ENCODE measurements around the gene INPP4A. TPM values are rescaled to one million over a fixed set of nuclear protein-coding genes. Genes with fewer than 3 reads are reported as not detected.
"Not testable (repeated sequence)": the region's sequence is repeated elsewhere in the genome, so short reads cannot be mapped to it uniquely, and the experiment has no call there.

The INPP4A gene
- total RNA-seq, 2 donors from 2014 or later = 12.7 to 18.2 TPM

DNA sequence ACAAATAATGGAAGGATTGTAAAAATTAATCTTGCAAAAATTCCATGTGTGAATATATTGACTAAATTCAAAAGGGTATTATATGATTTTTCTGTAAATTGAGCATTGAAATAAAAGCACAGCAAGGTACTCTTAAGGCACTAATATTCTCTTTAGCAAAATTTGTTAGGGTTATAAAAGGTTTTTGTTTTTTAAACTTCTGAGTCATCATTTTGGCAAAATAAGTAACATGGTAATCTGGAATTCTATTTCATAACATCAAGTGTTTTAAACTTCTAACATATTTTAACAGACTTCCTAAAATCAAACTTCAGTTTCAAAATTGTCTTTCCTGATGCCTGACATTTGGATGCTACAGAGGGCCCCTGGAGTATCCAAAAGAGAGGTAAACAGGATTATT lies 12.5 kb upstream of the INPP4A start:
- Histone ChIP-seq H3K4me3 (no peak overlapping the region), H3K27ac (no peak overlapping the region), H3K27me3 (no peaks in the 10 kb centered on the region), H3K9me3 (peaks cover 0 to 9% of the 10 kb centered on the region in 2 donors), H3K36me3 (no peaks in the 10 kb centered on the region), H3K4me1 (no peaks in the 10 kb centered on the region)
- no peak for DNase-seq (ENCODE audit: low spot score)
- TF ChIP-seq, protein P1, sequence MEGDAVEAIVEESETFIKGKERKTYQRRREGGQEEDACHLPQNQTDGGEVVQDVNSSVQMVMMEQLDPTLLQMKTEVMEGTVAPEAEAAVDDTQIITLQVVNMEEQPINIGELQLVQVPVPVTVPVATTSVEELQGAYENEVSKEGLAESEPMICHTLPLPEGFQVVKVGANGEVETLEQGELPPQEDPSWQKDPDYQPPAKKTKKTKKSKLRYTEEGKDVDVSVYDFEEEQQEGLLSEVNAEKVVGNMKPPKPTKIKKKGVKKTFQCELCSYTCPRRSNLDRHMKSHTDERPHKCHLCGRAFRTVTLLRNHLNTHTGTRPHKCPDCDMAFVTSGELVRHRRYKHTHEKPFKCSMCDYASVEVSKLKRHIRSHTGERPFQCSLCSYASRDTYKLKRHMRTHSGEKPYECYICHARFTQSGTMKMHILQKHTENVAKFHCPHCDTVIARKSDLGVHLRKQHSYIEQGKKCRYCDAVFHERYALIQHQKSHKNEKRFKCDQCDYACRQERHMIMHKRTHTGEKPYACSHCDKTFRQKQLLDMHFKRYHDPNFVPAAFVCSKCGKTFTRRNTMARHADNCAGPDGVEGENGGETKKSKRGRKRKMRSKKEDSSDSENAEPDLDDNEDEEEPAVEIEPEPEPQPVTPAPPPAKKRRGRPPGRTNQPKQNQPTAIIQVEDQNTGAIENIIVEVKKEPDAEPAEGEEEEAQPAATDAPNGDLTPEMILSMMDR (IDR thresholded peaks at IDR 0.05) = no peak

GRCh38 chr2:98433363-98433964 lies 11.2 kb upstream of the INPP4A start:
- no peaks in the 10 kb centered on the region for H3K27me3 ChIP-seq
- no peaks in the 10 kb centered on the region for H3K4me1 ChIP-seq
- TF ChIP-seq, protein P1 (IDR thresholded peaks at IDR 0.05) = no peak
- DNase-seq (ENCODE audit: low spot score) = no peak
- peaks cover 0 to 9% of the 10 kb centered on the region in 2 donors for H3K9me3 ChIP-seq
- H3K27ac ChIP-seq = no peak overlapping the region
- no peaks in the 10 kb centered on the region for H3K36me3 ChIP-seq
- H3K4me3 ChIP-seq = no peak overlapping the region

- TF ChIP-seq, protein P1 (IDR thresholded peaks at IDR 0.05) = no peak
- no peaks in the 10 kb centered on the region for H3K27me3 ChIP-seq
- H3K4me1 ChIP-seq = no peaks in the 10 kb centered on the region
- H3K27ac ChIP-seq = no peak overlapping the region
- H3K36me3 ChIP-seq = no peaks in the 10 kb centered on the region
- no peak overlapping the region for H3K4me3 ChIP-seq
- DNase-seq (ENCODE audit: low spot score) = no peak
- H3K9me3 ChIP-seq = peaks cover 0 to 17% of the 10 kb centered on the region in 2 donors
Observed at GRCh38 chr2:98434492-98434891, 10.2 kb upstream of the INPP4A start.

DNA sequence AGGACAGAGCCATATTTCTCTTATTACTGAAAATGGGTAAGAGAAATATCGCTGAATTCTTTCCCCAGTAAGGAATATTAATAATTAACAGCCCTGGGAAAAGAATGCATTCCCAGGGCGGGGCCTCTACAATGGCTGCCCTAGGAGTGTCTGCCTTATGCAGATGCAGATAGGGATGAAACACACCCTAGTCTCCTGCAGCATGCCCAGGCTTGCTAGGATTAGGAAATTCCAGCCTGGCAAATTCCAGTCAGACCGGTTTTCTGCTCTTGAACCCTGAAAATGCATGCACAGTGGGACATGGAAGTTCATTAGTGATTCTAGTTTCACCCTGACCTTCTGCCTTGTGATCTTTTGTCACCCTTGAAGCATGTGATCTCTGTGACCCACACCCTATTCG lies 9.0 kb upstream of the INPP4A start:
- H3K27me3 ChIP-seq; DNase-seq (ENCODE audit: low spot score); H3K27ac ChIP-seq; H3K36me3 ChIP-seq; H3K4me3 ChIP-seq; H3K4me1 ChIP-seq: not testable (repeated sequence)
- peaks cover 0 to 22% of the 10 kb centered on the region in 2 donors for H3K9me3 ChIP-seq

DNA sequence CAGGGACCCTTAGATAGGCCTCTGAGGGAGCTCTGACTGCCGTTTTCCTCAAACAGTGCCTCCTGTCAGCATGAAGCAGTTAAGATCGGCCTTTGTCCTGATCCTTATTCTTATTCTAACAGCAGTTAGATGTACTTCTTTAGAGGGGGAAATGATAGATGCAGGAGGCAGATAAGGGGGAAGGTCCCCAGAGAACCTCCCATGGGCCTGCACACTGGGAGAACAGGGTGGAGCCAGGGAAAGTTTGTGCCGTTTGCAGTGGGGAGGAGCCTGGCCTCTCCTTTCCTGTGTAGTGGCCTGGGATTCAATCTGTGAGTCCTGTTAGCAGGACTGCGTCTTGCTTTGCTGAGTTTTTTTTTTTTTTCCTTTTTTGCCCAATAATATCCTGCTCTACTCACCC lies 7.9 kb upstream of the INPP4A start:
- Histone ChIP-seq H3K4me3 (no peak overlapping the region), H3K9me3 (peaks cover 0 to 22% of the 10 kb centered on the region in 2 donors), H3K4me1 (no peaks in the 10 kb centered on the region), H3K36me3 (no peaks in the 10 kb centered on the region), H3K27ac (no peak overlapping the region), H3K27me3 (no peaks in the 10 kb centered on the region)
- TF ChIP-seq, protein P1 (IDR thresholded peaks at IDR 0.05) = no peak
- DNase-seq (ENCODE audit: low spot score) = no peak

GRCh38 chr2:98438190-98439133 lies 6.2 kb upstream of the INPP4A start:
- H3K9me3 ChIP-seq = peaks cover 0 to 14% of the 10 kb centered on the region in 2 donors
- H3K27ac ChIP-seq = no peak overlapping the region
- TF ChIP-seq, protein P1 (IDR thresholded peaks at IDR 0.05) = no peak
- DNase-seq (ENCODE audit: low spot score) = no peak
- no peaks in the 10 kb centered on the region for H3K27me3 ChIP-seq
- no peak overlapping the region for H3K4me3 ChIP-seq
- H3K4me1 ChIP-seq = no peaks in the 10 kb centered on the region
- H3K36me3 ChIP-seq = no peaks in the 10 kb centered on the region

Data from right atrium auricular region (tissue), 2 donors.